Mesendoderm (in vitro differentiated cells): Measurements from ENCODE around the gene FBXL22.

ENCODE experiments used
- DNase-seq: peaks from one replicate; pipeline ENCODE4 v3.0.0; 2013
- H2AK5ac ChIP-seq: 2 replicates; pipeline ENCODE4 v1.6.1; 2013; ENCODE audit warnings: low read length, inconsistent platforms
- H2BK120ac ChIP-seq: 2 replicates; pipeline ENCODE4 v1.6.1; 2013; ENCODE audit warnings: low read depth, mild to moderate bottlenecking, low read length, moderate library complexity, mixed read lengths
- H2BK15ac ChIP-seq: replicated peaks from 2 replicates; pipeline ENCODE4 v1.6.1; 2013; ENCODE audit warnings: low read depth, mild to moderate bottlenecking, moderate library complexity
- H2BK5ac ChIP-seq: 2 replicates; pipeline ENCODE4 v1.6.1; 2013; ENCODE audit warnings: low read length, inconsistent platforms
- H3K18ac ChIP-seq: 2 replicates; pipeline ENCODE4 v1.6.1; 2013; ENCODE audit warnings: mild to moderate bottlenecking, low read length, mixed read lengths
- H3K23ac ChIP-seq: one replicate; pipeline ENCODE4 v1.6.1; 2013; ENCODE audit warnings: low read length
- H3K27ac ChIP-seq: 2 replicates; pipeline ENCODE4 v1.5.1; 2013; ENCODE audit warnings: low read depth, mild to moderate bottlenecking, inconsistent platforms, low read length, moderate library complexity
- H3K27me3 ChIP-seq: 2 replicates; pipeline ENCODE4 v1.6.1; 2013; ENCODE audit warnings: low read length, control low read depth, mild to moderate bottlenecking, inconsistent platforms; ENCODE audit not compliant: insufficient read depth, poor library complexity
- H3K36me3 ChIP-seq: 2 replicates; pipeline ENCODE4 v1.6.1; 2013; ENCODE audit warnings: low read length, inconsistent platforms; ENCODE audit not compliant: control insufficient read depth, insufficient read depth
- H3K4ac ChIP-seq: one replicate; pipeline ENCODE4 v1.6.1; 2013; ENCODE audit warnings: low read depth, mild to moderate bottlenecking, low read length, moderate library complexity
- H3K4me1 ChIP-seq: 2 replicates; pipeline ENCODE4 v1.6.1; 2013; ENCODE audit warnings: low read depth, low read length, inconsistent platforms; ENCODE audit not compliant: control insufficient read depth
- H3K4me2 ChIP-seq: 2 replicates; pipeline ENCODE4 v1.6.1; 2013; ENCODE audit warnings: low read length
- H3K4me3 ChIP-seq: 2 replicates; pipeline ENCODE4 v1.5.1; 2013; ENCODE audit warnings: mild to moderate bottlenecking, low read length
- H3K56ac ChIP-seq: one replicate; pipeline ENCODE4 v1.6.1; 2013; ENCODE audit warnings: low read length
- H3K79me1 ChIP-seq: 2 replicates; pipeline ENCODE4 v1.6.1; 2013; ENCODE audit warnings: low read length, inconsistent platforms
- H3K79me2 ChIP-seq: 2 replicates; pipeline ENCODE4 v1.6.1; 2013; ENCODE audit warnings: mild to moderate bottlenecking, low read length; ENCODE audit not compliant: control insufficient read depth, insufficient read depth
- H3K9ac ChIP-seq: 2 replicates; pipeline ENCODE4 v1.6.1; 2013; ENCODE audit warnings: low read length, inconsistent platforms
- H4K5ac ChIP-seq: one replicate; pipeline ENCODE4 v1.6.1; 2013; ENCODE audit warnings: low read length
- H4K8ac ChIP-seq: one replicate; pipeline ENCODE4 v1.6.1; 2013; ENCODE audit warnings: low read depth, mild to moderate bottlenecking, control low read depth, low read length, moderate library complexity
- WGBS: extraction: QIAGEN DNeasy Blood & Tissue Kit; methylation state at CpG from one replicate; pipeline ENCODE4 v1.1.7; 2013; ENCODE audit warnings: low lambda C conversion rate, missing lambda C conversion rate; ENCODE audit not compliant: insufficient coverage; ENCODE audit errors: extremely low coverage; 5-methylcytosine and 5-hydroxymethylcytosine counted together

The FBXL22 gene

DNA sequence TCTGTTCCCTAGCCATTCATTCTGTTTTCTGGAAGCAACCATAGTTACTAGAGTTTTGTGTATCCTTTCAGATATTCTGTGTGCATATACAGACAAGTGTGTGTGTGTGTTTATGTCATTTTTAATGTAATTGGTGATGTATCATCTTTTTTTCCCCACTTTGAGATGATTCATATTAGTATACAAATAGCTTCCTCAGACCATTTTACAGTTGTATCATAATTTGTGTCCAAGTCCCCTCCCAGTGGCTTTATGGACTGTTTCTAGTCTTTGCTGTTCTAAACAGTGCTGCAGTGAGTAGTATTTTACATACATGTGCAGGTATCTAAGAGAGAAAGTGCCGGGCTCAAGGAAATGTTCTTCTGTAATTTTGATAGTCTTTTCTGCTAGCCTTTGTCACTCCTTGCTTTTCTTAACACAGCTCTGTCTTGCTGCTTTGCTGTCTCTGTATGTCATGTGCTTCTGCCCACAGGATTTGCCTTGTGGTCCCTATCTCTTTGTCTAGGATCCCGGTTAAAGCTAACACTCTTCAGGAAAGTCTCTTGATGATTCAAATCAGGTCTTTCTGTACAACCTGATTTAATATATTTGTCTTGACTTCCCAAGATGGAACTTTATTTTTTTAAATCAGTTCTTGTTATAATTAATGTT lies 31.5 kb upstream of the FBXL22 start:
- H2BK15ac ChIP-seq, result no peak overlapping the region
- H4K8ac ChIP-seq, result peak overlapping the region; percentile 76
- no peak overlapping the region for H2BK120ac ChIP-seq
- no peak overlapping the region for H2AK5ac ChIP-seq
- DNase-seq, result no peak
- no peak overlapping the region for H3K9ac ChIP-seq
- H3K79me1 ChIP-seq, result no peaks in the 10 kb centered on the region
- H3K4me2 ChIP-seq, result no peak overlapping the region
- H3K79me2 ChIP-seq, result no peaks in the 10 kb centered on the region
- H3K27me3 ChIP-seq, result no peaks in the 10 kb centered on the region
- H3K4me1 ChIP-seq, result no peaks in the 10 kb centered on the region
- H3K27ac ChIP-seq, result no peak overlapping the region
- no peak overlapping the region for H2BK5ac ChIP-seq
- H3K18ac ChIP-seq, result no peak overlapping the region
- H3K56ac ChIP-seq, result no peak overlapping the region
- H4K5ac ChIP-seq, result no peak overlapping the region
- H3K36me3 ChIP-seq, result no peaks in the 10 kb centered on the region
- H3K4me3 ChIP-seq, result no peak overlapping the region
- no CpG with 5 or more reads among the region's 2 CpGs for WGBS
- H3K23ac ChIP-seq, result no peak overlapping the region
- H3K4ac ChIP-seq, result no peak overlapping the region

DNA sequence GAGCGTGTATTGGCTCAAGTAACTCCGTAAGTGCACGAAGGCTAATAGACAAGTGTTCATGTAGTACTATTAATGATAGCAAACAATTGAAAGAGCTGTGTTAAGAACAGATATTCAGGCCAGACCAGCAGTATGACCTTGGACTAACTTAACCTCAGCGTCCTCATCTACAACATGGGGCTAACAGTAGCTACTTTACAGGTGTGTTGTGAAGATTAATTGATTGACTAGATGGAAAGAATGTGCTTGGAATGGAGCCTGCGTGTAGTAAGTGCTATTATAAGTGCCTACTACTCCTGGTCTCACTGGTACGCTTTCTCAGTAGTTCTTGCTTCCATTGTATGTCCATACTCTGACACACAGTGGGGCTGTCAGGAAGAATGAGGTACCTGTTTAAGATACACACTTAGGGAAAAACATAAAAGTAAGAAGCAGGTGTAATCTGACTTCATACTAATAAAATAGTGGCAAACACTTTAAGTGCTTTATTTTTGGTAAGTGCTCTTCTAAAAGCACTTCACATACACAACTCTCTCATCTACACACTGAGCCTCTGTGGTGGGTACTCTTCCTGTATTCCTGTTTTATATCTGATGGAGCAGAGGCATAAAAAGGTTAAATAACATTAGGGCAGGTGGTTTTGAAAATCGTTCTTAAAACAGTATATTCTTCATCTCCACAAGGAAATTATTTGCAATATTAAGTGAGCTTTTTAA lies 24.3 kb upstream of the FBXL22 start:
- no peak overlapping the region for H2BK120ac ChIP-seq
- no peaks in the 10 kb centered on the region for H3K27me3 ChIP-seq
- H4K8ac ChIP-seq, result no peak overlapping the region
- no peak overlapping the region for H2BK15ac ChIP-seq
- no peak overlapping the region for H3K4me3 ChIP-seq
- no peaks in the 10 kb centered on the region for H3K79me1 ChIP-seq
- no peak overlapping the region for H3K9ac ChIP-seq
- no peak for DNase-seq
- no peak overlapping the region for H2BK5ac ChIP-seq
- H3K27ac ChIP-seq, result no peak overlapping the region
- no peaks in the 10 kb centered on the region for H3K36me3 ChIP-seq
- H4K5ac ChIP-seq, result no peak overlapping the region
- H3K79me2 ChIP-seq, result no peaks in the 10 kb centered on the region
- WGBS, result no CpG with 5 or more reads among the region's 7 CpGs
- H3K4me1 ChIP-seq, result no peaks in the 10 kb centered on the region
- no peak overlapping the region for H3K56ac ChIP-seq
- H3K4me2 ChIP-seq, result no peak overlapping the region
- H3K23ac ChIP-seq, result no peak overlapping the region
- H2AK5ac ChIP-seq, result no peak overlapping the region
- no peak overlapping the region for H3K18ac ChIP-seq
- no peak overlapping the region for H3K4ac ChIP-seq

DNA sequence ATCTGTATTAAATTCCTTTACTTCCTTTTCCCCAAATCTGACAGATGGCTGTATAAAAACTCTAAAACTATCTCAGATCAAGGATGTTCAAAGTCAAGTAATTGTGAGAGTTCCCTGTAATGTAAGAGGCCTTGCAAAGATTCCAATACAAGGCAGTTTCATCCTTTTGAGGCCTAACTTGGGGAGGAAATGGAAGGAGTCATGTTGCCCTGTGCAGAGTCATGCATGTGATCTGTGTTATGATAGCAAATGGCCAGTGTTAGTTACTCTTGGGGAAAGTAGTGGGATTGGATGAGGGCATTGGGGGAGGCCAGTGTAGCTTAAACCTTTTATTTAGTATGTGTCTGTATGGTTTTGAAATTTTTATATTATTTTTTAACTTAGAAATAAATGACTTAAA lies 23.7 kb upstream of the FBXL22 start:
- no peaks in the 10 kb centered on the region for H3K79me1 ChIP-seq
- no peaks in the 10 kb centered on the region for H3K4me1 ChIP-seq
- no peak overlapping the region for H3K4me2 ChIP-seq
- DNase-seq, result no peak
- no peak overlapping the region for H2BK15ac ChIP-seq
- no peak overlapping the region for H3K27ac ChIP-seq
- H3K27me3 ChIP-seq, result no peaks in the 10 kb centered on the region
- no peak overlapping the region for H3K56ac ChIP-seq
- H2BK5ac ChIP-seq, result no peak overlapping the region
- H4K8ac ChIP-seq, result no peak overlapping the region
- no peak overlapping the region for H3K4ac ChIP-seq
- H3K4me3 ChIP-seq, result no peak overlapping the region
- no peak overlapping the region for H2AK5ac ChIP-seq
- no peak overlapping the region for H3K18ac ChIP-seq
- H3K36me3 ChIP-seq, result no peaks in the 10 kb centered on the region
- no peak overlapping the region for H4K5ac ChIP-seq
- H3K79me2 ChIP-seq, result no peaks in the 10 kb centered on the region
- no peak overlapping the region for H3K23ac ChIP-seq
- H3K9ac ChIP-seq, result no peak overlapping the region
- H2BK120ac ChIP-seq, result no peak overlapping the region

DNA sequence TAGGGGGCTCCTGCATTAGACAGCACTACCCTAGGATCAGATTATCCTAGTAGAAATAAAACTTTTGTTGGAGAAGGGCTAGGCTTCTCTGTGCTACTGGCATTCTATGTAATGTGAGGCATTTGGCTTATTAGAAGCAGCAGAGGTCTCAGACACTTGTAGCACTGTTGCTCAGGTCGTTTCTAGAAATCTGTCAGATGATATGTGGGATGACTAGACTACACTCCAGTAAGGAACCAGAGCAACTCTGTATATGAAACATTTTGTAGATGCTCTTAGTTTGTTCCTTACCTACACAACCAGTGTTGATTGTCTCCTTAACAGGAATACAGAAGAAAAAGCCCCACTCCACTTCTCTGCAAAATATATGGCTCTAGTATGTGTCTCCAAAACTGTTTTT lies 21.9 kb upstream of the FBXL22 start:
- H3K79me2 ChIP-seq, result no peaks in the 10 kb centered on the region
- H3K9ac ChIP-seq, result no peak overlapping the region
- H4K5ac ChIP-seq, result no peak overlapping the region
- no peak overlapping the region for H3K56ac ChIP-seq
- H2BK5ac ChIP-seq, result no peak overlapping the region
- H3K18ac ChIP-seq, result no peak overlapping the region
- no peak overlapping the region for H2AK5ac ChIP-seq
- H3K4me2 ChIP-seq, result no peak overlapping the region
- no peaks in the 10 kb centered on the region for H3K79me1 ChIP-seq
- no peaks in the 10 kb centered on the region for H3K27me3 ChIP-seq
- H3K4me1 ChIP-seq, result no peaks in the 10 kb centered on the region
- no peak overlapping the region for H3K4ac ChIP-seq
- H3K27ac ChIP-seq, result no peak overlapping the region
- WGBS, result no CpG with 5 or more reads among the region's 1 CpG
- H3K36me3 ChIP-seq, result no peaks in the 10 kb centered on the region
- no peak overlapping the region for H2BK15ac ChIP-seq
- H4K8ac ChIP-seq, result no peak overlapping the region
- no peak overlapping the region for H2BK120ac ChIP-seq
- no peak overlapping the region for H3K23ac ChIP-seq
- no peak overlapping the region for H3K4me3 ChIP-seq
- DNase-seq, result no peak

DNA sequence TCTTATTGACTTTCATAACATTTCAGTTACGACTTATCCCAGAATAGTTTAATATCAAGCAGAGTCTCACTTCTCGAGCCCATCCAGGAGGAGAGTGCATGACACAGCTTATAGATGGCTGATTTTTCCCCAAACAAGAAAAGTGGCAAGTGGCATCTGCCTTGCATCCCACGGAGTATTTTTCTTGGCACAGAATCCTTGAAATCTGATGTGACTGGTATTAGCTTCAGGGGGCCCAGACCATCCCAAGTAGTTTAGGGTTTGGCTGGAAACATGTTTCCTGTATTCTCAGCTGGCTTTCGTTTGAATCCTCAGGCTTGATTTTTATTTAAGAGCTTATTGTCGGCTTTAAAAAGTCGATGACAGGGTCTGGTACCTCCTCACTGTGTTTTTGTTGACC lies 20.7 kb upstream of the FBXL22 start:
- Histone ChIP-seq H3K79me1 (no peaks in the 10 kb centered on the region), H3K23ac (no peak overlapping the region), H2BK120ac (no peak overlapping the region), H3K18ac (no peak overlapping the region), H3K9ac (no peak overlapping the region), H3K4me1 (no peaks in the 10 kb centered on the region), H3K56ac (no peak overlapping the region), H3K4me2 (no peak overlapping the region), H4K5ac (no peak overlapping the region), H4K8ac (no peak overlapping the region), H3K27me3 (no peaks in the 10 kb centered on the region), H3K4me3 (no peak overlapping the region), H3K36me3 (no peaks in the 10 kb centered on the region), H2BK15ac (no peak overlapping the region), H2AK5ac (no peak overlapping the region), H3K79me2 (no peaks in the 10 kb centered on the region), H2BK5ac (no peak overlapping the region), H3K4ac (no peak overlapping the region), H3K27ac (no peak overlapping the region)
- no peak for DNase-seq
- WGBS, result no CpG with 5 or more reads among the region's 6 CpGs

DNA sequence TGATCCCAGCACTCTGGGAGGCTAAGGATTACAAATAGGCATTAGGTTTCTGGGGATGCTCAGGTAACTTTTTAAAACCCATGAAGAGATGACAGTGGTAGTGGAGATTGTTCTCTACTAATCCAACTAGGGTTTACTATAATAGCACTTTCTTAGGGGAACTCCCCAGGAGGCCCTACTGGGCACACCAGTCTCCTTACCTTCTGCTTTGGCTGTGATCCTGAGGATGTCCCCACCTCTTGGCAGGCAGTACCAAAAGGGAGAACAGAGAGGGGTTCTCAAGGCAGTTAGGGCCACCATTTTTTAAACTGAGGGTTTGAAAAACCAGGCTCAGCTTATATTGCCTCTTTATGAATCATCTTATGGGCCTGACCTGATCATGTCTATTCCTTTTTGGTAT lies 15.0 kb upstream of the FBXL22 start:
- H2AK5ac ChIP-seq, result no peak overlapping the region
- H2BK5ac ChIP-seq, result no peak overlapping the region
- H3K27me3 ChIP-seq, result no peaks in the 10 kb centered on the region
- no peaks in the 10 kb centered on the region for H3K79me1 ChIP-seq
- no peaks in the 10 kb centered on the region for H3K79me2 ChIP-seq
- no peaks in the 10 kb centered on the region for H3K4me1 ChIP-seq
- H3K4ac ChIP-seq, result no peak overlapping the region
- no peak overlapping the region for H2BK15ac ChIP-seq
- DNase-seq, result no peak
- no peak overlapping the region for H3K18ac ChIP-seq
- no peak overlapping the region for H4K8ac ChIP-seq
- H2BK120ac ChIP-seq, result no peak overlapping the region
- H3K56ac ChIP-seq, result no peak overlapping the region
- H3K27ac ChIP-seq, result no peak overlapping the region
- H3K9ac ChIP-seq, result no peak overlapping the region
- no peak overlapping the region for H3K4me3 ChIP-seq
- no peak overlapping the region for H4K5ac ChIP-seq
- no peaks in the 10 kb centered on the region for H3K36me3 ChIP-seq
- no peak overlapping the region for H3K23ac ChIP-seq
- no peak overlapping the region for H3K4me2 ChIP-seq
